ENCODE measurements around the gene SMIM27.

SMIM27 gene

DNA sequence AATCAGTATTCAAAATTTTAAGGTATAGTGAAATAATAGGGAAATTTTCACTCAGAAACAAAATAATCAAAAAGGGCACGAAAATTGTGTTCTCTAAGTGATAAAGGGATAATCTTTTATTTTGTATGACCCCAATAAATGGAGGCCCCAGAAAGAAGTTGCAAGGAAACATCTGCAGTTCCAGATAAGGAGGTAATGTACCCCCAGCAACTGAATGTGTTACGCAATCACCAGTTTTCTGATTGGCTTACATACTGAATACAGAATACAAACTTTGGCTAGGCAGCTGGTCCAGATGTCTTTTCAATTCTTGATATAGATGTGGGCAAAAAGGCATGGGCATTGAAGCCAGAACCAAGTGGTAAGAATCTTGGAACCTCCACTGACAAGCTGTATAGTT, 2.0 kb downstream of the SMIM27 start:
- H3K4me1 ChIP-seq (ENCODE audit: control insufficient read depth, insufficient read depth, low read length) = peaks cover 11% of the 10 kb centered on the region
- no peaks in the 10 kb centered on the region for H3K9me3 ChIP-seq (ENCODE audit: control insufficient read depth in 2 of 2, low read length in 2 of 2)
- H3K9ac ChIP-seq (ENCODE audit: low read length in 2 of 2) = no peak overlapping the region
- no peak overlapping the region for H3K27ac ChIP-seq (ENCODE audit: low read length)
- H3K36me3 ChIP-seq (ENCODE audit: control insufficient read depth in 2 of 2, insufficient read depth in 2 of 2, low read length in 2 of 2) = peaks cover 0 to 3% of the 10 kb centered on the region in 2 donors
- no peak overlapping the region for H3K4me3 ChIP-seq (ENCODE audit: low read length in 2 of 2)
- H3K27me3 ChIP-seq (ENCODE audit: control insufficient read depth in 1 of 2, insufficient read depth in 2 of 2, low read length in 2 of 2) = no peaks in the 10 kb centered on the region

DNA sequence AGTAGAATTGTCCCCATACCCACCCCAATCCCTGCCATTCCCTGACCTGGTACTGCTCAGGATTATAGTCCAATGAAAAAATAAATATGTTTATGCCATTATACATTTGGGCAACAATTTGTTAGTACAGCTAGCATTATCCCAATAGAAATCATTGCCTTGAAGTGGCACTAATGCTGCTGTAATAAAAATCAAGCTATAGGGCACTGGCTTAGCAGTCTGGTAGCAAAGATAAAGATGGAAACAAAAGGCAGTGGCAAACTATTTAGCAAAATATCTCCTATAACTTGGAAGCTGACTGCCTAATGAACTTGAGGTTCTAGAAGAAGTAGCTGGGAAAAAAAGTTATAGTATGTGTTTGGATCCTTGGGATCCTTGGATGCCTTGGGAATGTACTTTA, 2.5 kb downstream of the SMIM27 start:
- H3K9me3 ChIP-seq (ENCODE audit: control insufficient read depth in 2 of 2, low read length in 2 of 2) = no peaks in the 10 kb centered on the region
- H3K4me3 ChIP-seq (ENCODE audit: low read length in 2 of 2) = no peak overlapping the region
- H3K27ac ChIP-seq (ENCODE audit: low read length) = no peak overlapping the region
- H3K4me1 ChIP-seq (ENCODE audit: control insufficient read depth, insufficient read depth, low read length) = peaks cover 11% of the 10 kb centered on the region
- H3K9ac ChIP-seq (ENCODE audit: low read length in 2 of 2) = no peak overlapping the region
- H3K27me3 ChIP-seq (ENCODE audit: control insufficient read depth in 1 of 2, insufficient read depth in 2 of 2, low read length in 2 of 2) = no peaks in the 10 kb centered on the region
- peaks cover 0 to 3% of the 10 kb centered on the region in 2 donors for H3K36me3 ChIP-seq (ENCODE audit: control insufficient read depth in 2 of 2, insufficient read depth in 2 of 2, low read length in 2 of 2)

DNA sequence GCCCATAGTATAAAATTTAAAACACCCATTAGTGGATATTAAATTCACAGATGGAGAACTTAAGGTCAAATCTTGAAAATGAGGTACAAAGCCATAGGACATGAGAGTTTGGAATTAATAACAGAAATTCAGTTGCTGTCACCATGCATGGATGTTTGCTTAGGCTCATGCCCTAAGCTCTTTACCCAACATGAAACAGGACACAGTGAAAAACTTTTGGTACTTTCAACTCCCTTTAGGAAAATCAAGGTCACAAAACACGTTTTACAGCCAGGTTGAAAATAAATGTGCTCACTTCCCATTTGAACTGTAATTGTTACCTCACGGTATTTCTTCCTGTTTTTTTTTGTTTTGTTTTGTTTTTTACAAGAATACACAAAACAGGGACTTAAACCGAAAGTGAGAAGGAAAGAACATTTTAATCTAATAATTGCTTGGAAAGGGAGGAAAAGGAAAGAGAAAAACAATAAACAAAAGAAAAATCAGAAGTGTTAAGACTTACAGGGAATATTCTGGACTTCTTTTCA, 6.3 kb downstream of the SMIM27 start:
- Histone ChIP-seq H3K4me1 (ENCODE audit: control insufficient read depth, insufficient read depth, low read length) (no peaks in the 10 kb centered on the region), H3K9ac (ENCODE audit: low read length in 2 of 2) (no peak overlapping the region), H3K27me3 (ENCODE audit: control insufficient read depth in 1 of 2, insufficient read depth in 2 of 2, low read length in 2 of 2) (no peaks in the 10 kb centered on the region), H3K9me3 (ENCODE audit: control insufficient read depth in 2 of 2, low read length in 2 of 2) (no peaks in the 10 kb centered on the region), H3K4me3 (ENCODE audit: low read length in 2 of 2) (no peak overlapping the region), H3K36me3 (ENCODE audit: control insufficient read depth in 2 of 2, insufficient read depth in 2 of 2, low read length in 2 of 2) (peaks cover 0 to 3% of the 10 kb centered on the region in 2 donors), H3K27ac (ENCODE audit: low read length) (no peak overlapping the region)

GRCh38 chr9:32565967-32566366, 13.8 kb downstream of the SMIM27 start:
- no peaks in the 10 kb centered on the region for H3K4me1 ChIP-seq (ENCODE audit: control insufficient read depth, insufficient read depth, low read length)
- no peaks in the 10 kb centered on the region for H3K27me3 ChIP-seq (ENCODE audit: control insufficient read depth in 1 of 2, insufficient read depth in 2 of 2, low read length in 2 of 2)
- H3K9ac ChIP-seq (ENCODE audit: low read length in 2 of 2) = no peak overlapping the region
- H3K4me3 ChIP-seq (ENCODE audit: low read length in 2 of 2) = no peak overlapping the region
- H3K9me3 ChIP-seq (ENCODE audit: control insufficient read depth in 2 of 2, low read length in 2 of 2) = no peaks in the 10 kb centered on the region
- peaks cover 16 to 20% of the 10 kb centered on the region in 2 donors for H3K36me3 ChIP-seq (ENCODE audit: control insufficient read depth in 2 of 2, insufficient read depth in 2 of 2, low read length in 2 of 2)
- no peak overlapping the region for H3K27ac ChIP-seq (ENCODE audit: low read length)

DNA sequence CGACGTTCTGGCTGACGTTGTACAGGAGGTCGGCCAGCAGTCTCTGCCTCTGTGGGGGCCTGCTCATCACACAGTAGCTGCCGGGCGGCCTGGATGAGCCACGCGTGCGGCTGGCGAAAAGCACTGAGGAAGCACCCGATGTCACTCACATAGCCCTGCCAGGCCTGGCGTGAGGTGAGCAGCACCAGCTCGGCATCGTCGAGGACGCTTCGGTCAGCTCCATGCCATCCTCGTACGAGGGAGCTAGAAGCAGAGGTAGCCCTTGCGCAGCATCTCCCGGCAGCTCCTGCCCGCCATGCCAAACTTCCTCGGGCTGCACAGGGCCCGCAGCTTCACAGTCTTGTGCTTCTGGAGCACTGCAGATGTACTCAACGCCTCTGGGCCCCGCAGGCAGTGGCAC, 14.6 kb downstream of the SMIM27 start:
- H3K4me1 ChIP-seq (ENCODE audit: control insufficient read depth, insufficient read depth, low read length) = peaks cover under 1% of the 10 kb centered on the region
- H3K36me3 ChIP-seq (ENCODE audit: control insufficient read depth in 2 of 2, insufficient read depth in 2 of 2, low read length in 2 of 2) = peaks cover 16 to 20% of the 10 kb centered on the region in 2 donors
- H3K9ac ChIP-seq (ENCODE audit: low read length in 2 of 2) = no peak overlapping the region
- no peaks in the 10 kb centered on the region for H3K9me3 ChIP-seq (ENCODE audit: control insufficient read depth in 2 of 2, low read length in 2 of 2)
- H3K4me3 ChIP-seq (ENCODE audit: low read length in 2 of 2) = no peak overlapping the region
- H3K27me3 ChIP-seq (ENCODE audit: control insufficient read depth in 1 of 2, insufficient read depth in 2 of 2, low read length in 2 of 2) = no peaks in the 10 kb centered on the region
- H3K27ac ChIP-seq (ENCODE audit: low read length) = no peak overlapping the region

GRCh38 chr9:32570262-32570661, 18.1 kb downstream of the SMIM27 start:
- no peak overlapping the region for H3K27ac ChIP-seq (ENCODE audit: low read length)
- no peak overlapping the region for H3K9ac ChIP-seq (ENCODE audit: low read length in 2 of 2)
- H3K4me1 ChIP-seq (ENCODE audit: control insufficient read depth, insufficient read depth, low read length) = peaks cover 8% of the 10 kb centered on the region
- H3K27me3 ChIP-seq (ENCODE audit: control insufficient read depth in 1 of 2, insufficient read depth in 2 of 2, low read length in 2 of 2) = no peaks in the 10 kb centered on the region
- H3K9me3 ChIP-seq (ENCODE audit: control insufficient read depth in 2 of 2, low read length in 2 of 2) = no peaks in the 10 kb centered on the region
- no peak overlapping the region for H3K4me3 ChIP-seq (ENCODE audit: low read length in 2 of 2)
- peaks cover 13 to 16% of the 10 kb centered on the region in 2 donors for H3K36me3 ChIP-seq (ENCODE audit: control insufficient read depth in 2 of 2, insufficient read depth in 2 of 2, low read length in 2 of 2)

DNA sequence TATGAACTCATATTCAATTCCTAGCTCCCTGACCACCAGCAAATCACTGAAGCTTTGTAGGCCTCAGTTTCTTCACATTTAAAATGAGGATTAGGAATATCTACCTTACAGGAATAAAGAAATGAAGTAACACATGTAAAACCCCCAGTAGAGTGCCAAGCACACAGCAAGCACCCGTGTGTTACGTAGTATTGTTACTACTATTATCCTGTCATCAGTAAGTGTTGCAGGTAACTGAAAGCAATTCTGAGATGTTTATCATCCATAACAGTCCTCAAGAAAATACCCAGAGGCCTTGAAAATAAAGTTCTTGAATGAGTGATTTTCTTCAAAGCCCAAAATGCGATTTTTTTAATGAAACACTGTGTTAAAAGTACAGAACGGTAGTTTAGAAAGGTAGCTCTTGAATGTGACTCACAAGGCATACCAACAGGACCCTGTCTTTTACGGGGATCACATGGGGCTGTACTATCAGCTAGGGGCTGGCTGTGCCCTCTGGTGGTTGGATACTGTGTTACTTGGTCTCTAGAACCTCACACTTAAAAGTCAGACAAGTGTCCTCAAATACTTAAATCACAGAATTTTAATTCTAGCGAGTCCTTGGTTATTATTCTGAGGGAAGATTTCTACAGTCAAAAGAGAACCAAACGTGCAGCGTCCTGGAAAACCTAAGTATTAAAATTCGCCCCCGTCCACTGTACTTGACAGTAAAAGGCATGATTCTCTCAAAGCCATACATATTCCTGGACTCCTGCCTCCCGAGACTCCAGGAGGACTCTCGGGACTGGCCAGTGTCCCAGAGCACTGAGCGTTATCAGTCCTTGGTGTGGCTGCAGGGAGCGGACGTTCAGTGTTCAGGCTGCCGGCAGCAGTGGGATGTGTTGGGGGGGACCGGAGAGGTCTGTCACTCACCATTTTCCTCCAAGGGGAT, 20.1 kb downstream of the SMIM27 start:
- H3K27me3 ChIP-seq (ENCODE audit: control insufficient read depth in 1 of 2, insufficient read depth in 2 of 2, low read length in 2 of 2) = no peaks in the 10 kb centered on the region
- H3K9ac ChIP-seq (ENCODE audit: low read length in 2 of 2) = peak overlapping the region; percentile 97
- peaks cover 8% of the 10 kb centered on the region for H3K4me1 ChIP-seq (ENCODE audit: control insufficient read depth, insufficient read depth, low read length)
- peak overlapping the region; percentile 98 to 99 for H3K4me3 ChIP-seq (ENCODE audit: low read length in 2 of 2)
- peaks cover 4 to 6% of the 10 kb centered on the region in 2 donors for H3K36me3 ChIP-seq (ENCODE audit: control insufficient read depth in 2 of 2, insufficient read depth in 2 of 2, low read length in 2 of 2)
- peak overlapping the region; percentile 93 for H3K27ac ChIP-seq (ENCODE audit: low read length)
- H3K9me3 ChIP-seq (ENCODE audit: control insufficient read depth in 2 of 2, low read length in 2 of 2) = no peaks in the 10 kb centered on the region

DNA sequence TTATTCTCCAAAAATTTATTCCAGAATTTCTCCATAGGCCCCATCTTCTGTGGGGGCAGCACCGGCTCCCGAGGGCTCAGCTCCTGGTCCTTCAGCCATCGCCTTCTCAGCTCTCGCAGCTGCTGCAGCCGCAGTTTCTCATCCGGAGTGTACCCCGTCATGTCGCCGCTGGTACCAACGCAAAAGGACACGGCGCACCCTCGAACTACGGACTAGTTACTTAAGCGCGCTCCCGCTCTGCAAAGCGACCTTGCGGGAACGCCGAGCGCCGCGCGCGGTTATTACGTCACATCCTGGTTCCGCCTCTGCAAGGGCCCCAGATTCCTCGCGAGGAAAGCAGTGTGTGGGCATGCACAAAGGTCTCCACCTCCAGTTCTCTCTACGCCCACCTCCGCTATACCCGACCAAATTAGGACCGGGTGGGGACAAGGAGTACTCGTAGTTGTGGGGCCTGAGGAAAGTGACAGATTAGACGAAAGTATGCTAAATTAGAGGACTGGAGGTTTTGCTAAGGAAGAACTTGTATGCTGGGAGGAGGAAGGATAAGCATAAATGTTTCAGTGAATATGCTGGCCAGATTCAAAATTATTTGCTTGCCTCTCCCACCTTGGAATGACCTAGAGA, 20.9 kb downstream of the SMIM27 start, which contains the start of gene NDUFB6:
Gene NDUFB6, minus strand, starts transcription at position 260 of the 624 bp plus-strand sequence. Its CDS starts 99 bp downstream, at position 161.
- Histone ChIP-seq H3K27me3 (ENCODE audit: control insufficient read depth in 1 of 2, insufficient read depth in 2 of 2, low read length in 2 of 2) (no peaks in the 10 kb centered on the region), H3K27ac (ENCODE audit: low read length) (peak within 1 kb of the TSS; percentile 93), H3K9ac (ENCODE audit: low read length in 2 of 2) (peak within 1 kb of the TSS; percentile 97), H3K9me3 (ENCODE audit: control insufficient read depth in 2 of 2, low read length in 2 of 2) (no peaks in the 10 kb centered on the region), H3K4me1 (ENCODE audit: control insufficient read depth, insufficient read depth, low read length) (peaks cover 8% of the 10 kb centered on the region), H3K4me3 (ENCODE audit: low read length in 2 of 2) (peak within 1 kb of the TSS; percentile 98 to 99), H3K36me3 (ENCODE audit: control insufficient read depth in 2 of 2, insufficient read depth in 2 of 2, low read length in 2 of 2) (peaks cover under 1 to 4% of the 10 kb centered on the region in 2 donors)

- no peaks in the 10 kb centered on the region for H3K9me3 ChIP-seq (ENCODE audit: control insufficient read depth in 2 of 2, low read length in 2 of 2)
- H3K4me1 ChIP-seq (ENCODE audit: control insufficient read depth, insufficient read depth, low read length) = peaks cover 8% of the 10 kb centered on the region
- H3K9ac ChIP-seq (ENCODE audit: low read length in 2 of 2) = peak overlapping the region in 1 of 2 donors; percentile 97
- H3K36me3 ChIP-seq (ENCODE audit: control insufficient read depth in 2 of 2, insufficient read depth in 2 of 2, low read length in 2 of 2) = peaks cover 0 to 4% of the 10 kb centered on the region in 2 donors
- peak overlapping the region; percentile 98 to 99 for H3K4me3 ChIP-seq (ENCODE audit: low read length in 2 of 2)
- H3K27me3 ChIP-seq (ENCODE audit: control insufficient read depth in 1 of 2, insufficient read depth in 2 of 2, low read length in 2 of 2) = peaks cover 0 to 2% of the 10 kb centered on the region in 2 donors
- H3K27ac ChIP-seq (ENCODE audit: low read length) = peak overlapping the region; percentile 93
Measured at GRCh38 chr9:32573821-32574220, 21.7 kb downstream of the SMIM27 start.

DNA sequence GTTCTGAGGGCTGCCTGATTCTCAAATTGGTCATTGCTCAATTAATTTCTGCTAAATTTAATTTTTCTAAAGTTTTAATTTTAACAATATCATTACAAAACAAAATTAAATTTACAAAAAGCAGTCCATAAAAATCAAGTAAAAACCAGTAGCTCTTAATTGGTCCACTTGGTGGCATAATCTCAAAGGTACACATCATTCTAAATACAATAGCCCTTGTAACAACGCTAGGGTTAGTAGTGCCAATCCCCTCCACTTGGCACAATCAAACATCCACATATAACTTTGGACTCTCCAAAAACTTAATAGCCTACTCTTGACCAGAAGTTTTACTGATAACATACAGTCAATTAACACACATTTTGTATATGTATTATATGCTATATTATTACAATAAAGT, 22.7 kb downstream of the SMIM27 start:
- peaks cover 8% of the 10 kb centered on the region for H3K4me1 ChIP-seq (ENCODE audit: control insufficient read depth, insufficient read depth, low read length)
- no peak overlapping the region for H3K4me3 ChIP-seq (ENCODE audit: low read length in 2 of 2)
- H3K27me3 ChIP-seq (ENCODE audit: control insufficient read depth in 1 of 2, insufficient read depth in 2 of 2, low read length in 2 of 2) = peaks cover 0 to 2% of the 10 kb centered on the region in 2 donors
- H3K9ac ChIP-seq (ENCODE audit: low read length in 2 of 2) = no peak overlapping the region
- H3K27ac ChIP-seq (ENCODE audit: low read length) = no peak overlapping the region
- peaks cover 0 to 4% of the 10 kb centered on the region in 2 donors for H3K36me3 ChIP-seq (ENCODE audit: control insufficient read depth in 2 of 2, insufficient read depth in 2 of 2, low read length in 2 of 2)
- no peaks in the 10 kb centered on the region for H3K9me3 ChIP-seq (ENCODE audit: control insufficient read depth in 2 of 2, low read length in 2 of 2)

Data from stomach smooth muscle (tissue), 2 donors.